Cerebellar nuclear complex (tissue), 1 donor: Measurements from ENCODE around the gene GPSM3.
"Not testable (repeated sequence)": the region's sequence is repeated elsewhere in the genome, so short reads cannot be mapped to it uniquely, and the experiment has no call there.

Experiments used
- DNase-seq, 2 experiments: peaks; one replicate each; lab custom pipeline; 2025; lab: John Stamatoyannopoulos, UW

GPSM3 gene

GRCh38 chr6:32149932-32150870 is 42.2 kb downstream of the GPSM3 start:
- no peak for DNase-seq

GRCh38 chr6:32149092-32149755 is 43.2 kb downstream of the GPSM3 start:
- DNase-seq = no peak

DNA sequence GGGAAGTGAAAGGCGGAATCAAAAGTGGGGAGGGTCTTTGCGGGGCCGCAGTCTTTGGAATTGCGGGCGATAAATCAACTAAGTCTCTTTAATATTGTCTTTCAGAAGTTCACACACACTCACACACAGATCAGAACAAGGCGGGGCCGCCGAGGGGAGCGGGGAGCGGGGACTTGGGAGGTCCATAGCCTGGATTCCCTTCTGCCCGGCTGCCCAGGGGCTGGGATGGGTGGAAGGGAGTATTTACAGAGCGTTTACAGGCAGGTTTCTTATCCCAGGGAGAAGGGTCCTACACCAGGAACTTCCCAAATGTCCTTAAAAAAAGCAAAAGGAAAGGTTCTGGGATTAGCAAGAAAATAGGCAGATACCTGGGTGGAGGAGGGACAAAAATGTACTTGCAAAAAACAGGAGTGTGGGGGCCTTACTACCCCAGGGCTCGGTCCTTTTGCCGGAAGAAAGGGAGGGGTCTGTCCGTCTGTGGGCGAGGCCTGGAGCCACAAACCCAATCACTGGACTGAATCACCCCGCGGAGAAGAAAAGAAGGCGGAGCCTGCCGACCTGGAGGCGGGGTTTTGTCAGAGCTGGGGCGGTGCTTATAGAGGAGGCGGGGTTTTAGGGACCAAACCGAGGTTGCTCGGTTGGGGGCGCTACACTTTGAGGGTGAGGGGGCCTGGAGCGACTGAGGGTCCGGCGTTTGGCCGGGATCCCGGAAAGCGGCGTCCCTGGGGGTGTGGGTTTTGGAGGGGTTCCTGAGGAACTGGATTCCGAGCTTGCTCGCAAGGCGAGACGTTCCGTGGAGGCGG is 44.0 kb downstream of the GPSM3 start:
- no peak for DNase-seq

- no peak for DNase-seq
These were observed 44.9 kb downstream of the GPSM3 start for GRCh38 chr6:32147401-32148132.

GRCh38 chr6:32146687-32147086 is 45.8 kb downstream of the GPSM3 start:
- no peak for DNase-seq

DNA sequence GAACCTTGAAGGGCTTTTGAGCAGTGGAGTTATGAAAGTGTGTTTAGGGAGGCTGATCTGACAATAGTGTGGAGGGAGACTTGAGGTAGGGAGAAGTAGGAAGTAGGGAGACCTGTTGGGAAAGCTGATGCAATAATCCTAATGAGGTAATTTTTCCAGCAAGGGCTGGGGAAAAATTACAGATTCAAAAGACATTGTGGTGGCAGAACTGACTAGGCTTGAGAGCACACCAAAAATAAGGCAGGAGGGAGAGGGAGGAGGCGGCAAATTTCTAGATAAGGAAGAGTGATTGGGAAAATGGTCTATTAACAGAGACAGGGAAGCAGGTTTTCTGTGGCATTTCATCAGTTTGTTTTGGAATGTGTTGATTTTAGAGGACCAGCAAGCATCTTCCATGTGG is 46.2 kb downstream of the GPSM3 start:
- DNase-seq = no peak

DNA sequence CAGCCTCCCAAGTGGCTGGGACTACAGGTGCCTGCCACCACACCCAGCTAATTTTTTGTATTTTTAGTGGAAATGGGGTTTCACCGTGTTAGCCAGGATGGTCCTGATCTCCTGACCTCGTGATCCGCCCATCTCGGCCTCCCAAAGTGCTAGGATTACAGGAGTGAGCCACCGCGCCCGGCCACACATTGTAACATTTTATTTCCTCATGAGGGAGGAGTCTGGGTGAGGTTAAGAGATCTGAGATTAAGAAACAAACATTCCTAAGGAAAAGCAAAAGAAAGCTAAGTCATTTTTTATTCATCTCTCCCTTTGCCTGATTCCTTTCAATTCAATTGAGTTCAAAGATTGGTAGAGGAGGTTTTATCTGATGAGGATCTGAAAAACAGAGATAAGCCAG is 48.2 kb downstream of the GPSM3 start:
- not testable (repeated sequence) for DNase-seq
